Measurements from ENCODE around the gene PCAT7. TPM values are rescaled to one million over a fixed set of nuclear protein-coding genes. Genes with fewer than 3 reads are reported as not detected.
"Not testable (repeated sequence)": the region's sequence is repeated elsewhere in the genome, so short reads cannot be mapped to it uniquely, and the experiment has no call there.

The PCAT7 gene
- total and polyA plus RNA-seq, 3 experiments from 2014 or later = not detected

GRCh38 chr9:94545940-94546339, 8.9 kb upstream of the PCAT7 start:
- H3K4me3 Mint-ChIP-seq = no peak overlapping the region
- Histone ChIP-seq H3K4me1 (ENCODE audit: insufficient read depth, low read length) (no peaks in the 10 kb centered on the region), H3K27me3 (ENCODE audit: insufficient read depth, low read length, poor library complexity, severe bottlenecking) (no peaks in the 10 kb centered on the region), H3K9me3 (ENCODE audit: low read length) (no peaks in the 10 kb centered on the region), H3K36me3 (ENCODE audit: insufficient read depth, low read length) (no peaks in the 10 kb centered on the region), H3K27ac (ENCODE audit: low read depth, low read length) (no peak overlapping the region), H3K4me3 (ENCODE audit: low read length) (no peak overlapping the region)
- peaks cover 11 to 34% of the 10 kb centered on the region in 2 donors for H3K27me3 Mint-ChIP-seq
- H3K27ac Mint-ChIP-seq = no peak overlapping the region
- no peak for DNase-seq
- POLR2A ChIA-PET = no interaction called here
- CTCF ChIA-PET = no interaction called here
- H3K36me3 Mint-ChIP-seq = no peaks in the 10 kb centered on the region
- H3K4me1 Mint-ChIP-seq = no peaks in the 10 kb centered on the region
- no peaks in the 10 kb centered on the region for H3K9me3 Mint-ChIP-seq

- Histone ChIP-seq H3K36me3 (ENCODE audit: insufficient read depth, low read length) (no peaks in the 10 kb centered on the region), H3K4me3 (ENCODE audit: low read length) (no peak overlapping the region), H3K27me3 (ENCODE audit: insufficient read depth, low read length, poor library complexity, severe bottlenecking) (no peaks in the 10 kb centered on the region), H3K27ac (ENCODE audit: low read depth, low read length) (no peak overlapping the region), H3K4me1 (ENCODE audit: insufficient read depth, low read length) (no peaks in the 10 kb centered on the region), H3K9me3 (ENCODE audit: low read length) (no peaks in the 10 kb centered on the region)
- Mint-ChIP-seq H3K4me3 (no peak overlapping the region), H3K36me3 (no peaks in the 10 kb centered on the region), H3K27me3 (peaks cover 9 to 46% of the 10 kb centered on the region in 2 donors), H3K4me1 (no peaks in the 10 kb centered on the region), H3K9me3 (no peaks in the 10 kb centered on the region), H3K27ac (no peak overlapping the region)
- ChIA-PET CTCF (no interaction called here), POLR2A (no interaction called here)
- no peak for DNase-seq
These were observed 1.6 kb upstream of the PCAT7 start for GRCh38 chr9:94553029-94553938.

GRCh38 chr9:94554078-94554438, 825 bp upstream of the PCAT7 start:
- Mint-ChIP-seq H3K4me1 (no peaks in the 10 kb centered on the region), H3K27me3 (peaks cover 4 to 45% of the 10 kb centered on the region in 2 donors), H3K9me3 (no peaks in the 10 kb centered on the region), H3K36me3 (no peaks in the 10 kb centered on the region), H3K4me3 (no peak overlapping the region), H3K27ac (no peak overlapping the region)
- Histone ChIP-seq H3K27ac (ENCODE audit: low read depth, low read length) (no peak overlapping the region), H3K9me3 (ENCODE audit: low read length) (no peaks in the 10 kb centered on the region), H3K36me3 (ENCODE audit: insufficient read depth, low read length) (no peaks in the 10 kb centered on the region), H3K4me3 (ENCODE audit: low read length) (no peak overlapping the region), H3K27me3 (ENCODE audit: insufficient read depth, low read length, poor library complexity, severe bottlenecking) (no peaks in the 10 kb centered on the region), H3K4me1 (ENCODE audit: insufficient read depth, low read length) (no peaks in the 10 kb centered on the region)
- ChIA-PET POLR2A (no interaction called here), CTCF (no interaction called here)
- no peak for DNase-seq

- DNase-seq = no peak
- Histone ChIP-seq H3K4me3 (ENCODE audit: low read length) (no peak overlapping the region), H3K27me3 (ENCODE audit: insufficient read depth, low read length, poor library complexity, severe bottlenecking) (no peaks in the 10 kb centered on the region), H3K4me1 (ENCODE audit: insufficient read depth, low read length) (no peaks in the 10 kb centered on the region), H3K27ac (ENCODE audit: low read depth, low read length) (no peak overlapping the region), H3K36me3 (ENCODE audit: insufficient read depth, low read length) (no peaks in the 10 kb centered on the region), H3K9me3 (ENCODE audit: low read length) (no peaks in the 10 kb centered on the region)
- no peak overlapping the region for H3K4me3 Mint-ChIP-seq
- ChIA-PET POLR2A (no interaction called here), CTCF (no interaction called here)
- no peak overlapping the region for H3K27ac Mint-ChIP-seq
- no peaks in the 10 kb centered on the region for H3K4me1 Mint-ChIP-seq
- H3K27me3 Mint-ChIP-seq = peaks cover 6 to 25% of the 10 kb centered on the region in 2 donors
- H3K9me3 Mint-ChIP-seq = no peaks in the 10 kb centered on the region
- H3K36me3 Mint-ChIP-seq = peaks cover 0 to 2% (median 0%) of the 10 kb centered on the region in 3 donors
These were observed 2.5 kb downstream of the PCAT7 start for GRCh38 chr9:94557376-94557775.

GRCh38 chr9:94560237-94560636, 5.4 kb downstream of the PCAT7 start:
- no peak overlapping the region for H3K4me3 Mint-ChIP-seq
- ChIA-PET CTCF (no interaction called here), POLR2A (no interaction called here)
- H3K4me1 Mint-ChIP-seq = no peaks in the 10 kb centered on the region
- peaks cover 14 to 38% of the 10 kb centered on the region in 2 donors for H3K27me3 Mint-ChIP-seq
- H3K4me1 ChIP-seq (ENCODE audit: insufficient read depth, low read length) = no peaks in the 10 kb centered on the region
- no peak overlapping the region for H3K27ac Mint-ChIP-seq
- H3K36me3 ChIP-seq (ENCODE audit: insufficient read depth, low read length) = no peaks in the 10 kb centered on the region
- DNase-seq = no peak
- H3K36me3 Mint-ChIP-seq = peaks cover 0 to 4% (median 0%) of the 10 kb centered on the region in 3 donors
- no peaks in the 10 kb centered on the region for H3K9me3 ChIP-seq (ENCODE audit: low read length)
- H3K9me3 Mint-ChIP-seq = no peaks in the 10 kb centered on the region
- H3K27me3 ChIP-seq (ENCODE audit: insufficient read depth, low read length, poor library complexity, severe bottlenecking) = no peaks in the 10 kb centered on the region
- no peak overlapping the region for H3K27ac ChIP-seq (ENCODE audit: low read depth, low read length)
- no peak overlapping the region for H3K4me3 ChIP-seq (ENCODE audit: low read length)

- Mint-ChIP-seq H3K4me3 (no peak overlapping the region), H3K9me3 (no peaks in the 10 kb centered on the region), H3K36me3 (peaks cover 0 to 4% (median 0%) of the 10 kb centered on the region in 3 donors), H3K27me3 (peaks cover 12 to 35% of the 10 kb centered on the region in 2 donors), H3K27ac (no peak overlapping the region), H3K4me1 (no peaks in the 10 kb centered on the region)
- Histone ChIP-seq H3K36me3 (ENCODE audit: insufficient read depth, low read length) (no peaks in the 10 kb centered on the region), H3K4me3 (ENCODE audit: low read length) (no peak overlapping the region), H3K27me3 (ENCODE audit: insufficient read depth, low read length, poor library complexity, severe bottlenecking) (no peaks in the 10 kb centered on the region), H3K9me3 (ENCODE audit: low read length) (no peaks in the 10 kb centered on the region), H3K4me1 (ENCODE audit: insufficient read depth, low read length) (no peaks in the 10 kb centered on the region), H3K27ac (ENCODE audit: low read depth, low read length) (no peak overlapping the region)
- POLR2A ChIA-PET = no interaction called here
- no peak for DNase-seq
- CTCF ChIA-PET = no interaction called here
These were observed 8.7 kb downstream of the PCAT7 start for GRCh38 chr9:94563548-94563947.

- H3K27ac ChIP-seq (ENCODE audit: low read depth, low read length); DNase-seq; H3K4me1 ChIP-seq (ENCODE audit: insufficient read depth, low read length); H3K9me3 Mint-ChIP-seq; H3K9me3 ChIP-seq (ENCODE audit: low read length); H3K4me1 Mint-ChIP-seq; POLR2A ChIA-PET; CTCF ChIA-PET; H3K36me3 ChIP-seq (ENCODE audit: insufficient read depth, low read length); H3K27ac Mint-ChIP-seq; H3K36me3 Mint-ChIP-seq; H3K27me3 ChIP-seq (ENCODE audit: insufficient read depth, low read length, poor library complexity, severe bottlenecking); H3K4me3 ChIP-seq (ENCODE audit: low read length); H3K4me3 Mint-ChIP-seq: not testable (repeated sequence)
- peaks cover 12 to 31% of the 10 kb centered on the region in 2 donors for H3K27me3 Mint-ChIP-seq
These were observed 9.4 kb downstream of the PCAT7 start for GRCh38 chr9:94564279-94564678.

- H3K9me3 ChIP-seq (ENCODE audit: low read length) = no peaks in the 10 kb centered on the region
- no peak for DNase-seq
- no peak overlapping the region for H3K27ac Mint-ChIP-seq
- H3K4me3 ChIP-seq (ENCODE audit: low read length) = no peak overlapping the region
- H3K4me1 ChIP-seq (ENCODE audit: insufficient read depth, low read length) = no peaks in the 10 kb centered on the region
- peaks cover 0 to 4% (median 0%) of the 10 kb centered on the region in 3 donors for H3K36me3 Mint-ChIP-seq
- no peaks in the 10 kb centered on the region for H3K36me3 ChIP-seq (ENCODE audit: insufficient read depth, low read length)
- no peak overlapping the region for H3K27ac ChIP-seq (ENCODE audit: low read depth, low read length)
- H3K27me3 Mint-ChIP-seq = peaks cover 10 to 29% of the 10 kb centered on the region in 2 donors
- H3K27me3 ChIP-seq (ENCODE audit: insufficient read depth, low read length, poor library complexity, severe bottlenecking) = no peaks in the 10 kb centered on the region
- H3K4me1 Mint-ChIP-seq = no peaks in the 10 kb centered on the region
- no peaks in the 10 kb centered on the region for H3K9me3 Mint-ChIP-seq
- H3K4me3 Mint-ChIP-seq = no peak overlapping the region
- POLR2A ChIA-PET = no interaction called here
- CTCF ChIA-PET = no interaction called here
These were observed 11.7 kb downstream of the PCAT7 start for GRCh38 chr9:94566550-94566949.

Measured in CD8-positive, alpha-beta memory T cell (primary cell).